Panc1 (cell line): ENCODE data around the gene WASF2. TPM values are rescaled to one million over a fixed set of nuclear protein-coding genes. Genes with fewer than 3 reads are reported as not detected.

Experiments
- ATAC-seq: fragments of 200-7000 bp; cut with Tn5 transposase; 2 replicates; pipeline ENCODE4 v1.9.1; 2020; ENCODE audit warnings: mild to moderate bottlenecking, moderate library complexity
- BruUV-seq: library from RNA; stranded (reverse); fragments of 400-500 nt; replicated peaks from 2 replicates; lab custom pipeline; 2021; lab: Mats Ljungman, UMichigan
- CTCF ChIA-PET: fragments of 300-600 bp; sonication (Branson Sonifier 250); formaldehyde crosslinking; loops from one replicate; lab custom pipeline; 2022; ENCODE audit warnings: antibody characterized with exemption; lab: Charles Lee
- POLR2A ChIA-PET: fragments of 300-600 bp; sonication (Branson Sonifier 250); formaldehyde crosslinking; loops from one replicate; lab custom pipeline; 2022; ENCODE audit warnings: antibody characterized with exemption; lab: Charles Lee
- DNase-seq: peaks from one replicate; pipeline ENCODE4 v3.0.0-alpha.2; 2010; ENCODE audit warnings: low read depth, low spot score
- H3K27ac ChIP-seq: 2 replicates; pipeline ENCODE4 v1.5.1; 2011; ENCODE audit warnings: mild to moderate bottlenecking, low read length, inconsistent platforms
- H3K27me3 ChIP-seq: fragments of 200-500 bp; sonication (Bioruptor generic); 2 replicates; pipeline ENCODE4 v1.6.0; 2014; ENCODE audit warnings: low read length, inconsistent platforms; ENCODE audit not compliant: control insufficient read depth, insufficient read depth
- H3K36me3 ChIP-seq: fragments of 200-500 bp; sonication (Bioruptor generic); 2 replicates; pipeline ENCODE4 v1.5.1; 2014; ENCODE audit warnings: inconsistent platforms, mild to moderate bottlenecking, low read length, moderate library complexity; ENCODE audit not compliant: control insufficient read depth, insufficient read depth
- H3K4me1 ChIP-seq: 2 replicates; pipeline ENCODE4 v1.5.1; 2011; ENCODE audit warnings: inconsistent platforms, mild to moderate bottlenecking, low read length, moderate library complexity; ENCODE audit not compliant: control insufficient read depth, insufficient read depth
- H3K4me3 ChIP-seq, 2 experiments: 2 replicates each; pipeline ENCODE4 v1.5.1; 2011 to 2012; ENCODE audit warnings: low read depth in 2 of 2, low read length in 2 of 2, mild to moderate bottlenecking in 2 of 2, inconsistent platforms in 1 of 2, moderate library complexity in 1 of 2
- H3K9me3 ChIP-seq: fragments of 200-500 bp; sonication (Bioruptor generic); 2 replicates; pipeline ENCODE4 v1.5.1; 2014; ENCODE audit warnings: low read depth, mild to moderate bottlenecking, inconsistent platforms, low read length, moderate library complexity; ENCODE audit not compliant: control insufficient read depth, insufficient read depth
- POLR2AphosphoS5 ChIP-seq: IDR thresholded peaks from 2 replicates; pipeline ENCODE4 v1.6.1; 2012; ENCODE audit warnings: mild to moderate bottlenecking, low read depth, low read length, moderate library complexity
- SIN3A ChIP-seq: IDR thresholded peaks from 2 replicates; pipeline ENCODE4 v1.6.1; 2012; ENCODE audit warnings: low read depth, mild to moderate bottlenecking, low read length, moderate library complexity, borderline replicate concordance; ENCODE audit not compliant: insufficient read depth
- TCF7L2 ChIP-seq: IDR thresholded peaks from 2 replicates; pipeline ENCODE4 v1.6.1; 2011; ENCODE audit warnings: mild to moderate bottlenecking, low read depth, low read length, inconsistent platforms
- in situ Hi-C: cut with HindIII; loops from 2 replicates; pipeline ENCODE4 v1.10.0; 2016; ENCODE audit warnings: low sequenced_read_pairs, low pct_unique_long_range_greater_than_20kb
- intact Hi-C: fragments of 100-400 bp; cut with micrococcal nuclease; formaldehyde crosslinking; loops from one replicate; pipeline ENCODE4 v1.10.0; 2022; ENCODE audit not compliant: unreplicated experiment
- total RNA-seq: library from RNA; stranded (reverse); gene quantifications from one replicate; pipeline ENCODE4 v1.2.1, GENCODE V29; 2021; ENCODE audit not compliant: unreplicated experiment
- TF ChIP-seq, protein P1 (sequence below), 2 experiments: IDR thresholded peaks; 2 replicates each; pipeline ENCODE4 v1.6.1; 2011 to 2012; ENCODE audit warnings: low read depth in 2 of 2, control low read depth in 1 of 2, low read length in 1 of 2, mild to moderate bottlenecking in 1 of 2, moderate library complexity in 1 of 2; ENCODE audit not compliant: insufficient read depth in 1 of 2
- TF ChIP-seq, protein P2 (sequence below): fragments of 450-650 bp; IDR thresholded peaks from 2 replicates; pipeline ENCODE4 v1.5.1; 2017; ENCODE audit warnings: mild to moderate bottlenecking

Gene WASF2
- total RNA-seq, 1 experiment from 2014 or later, result 121 TPM

DNA sequence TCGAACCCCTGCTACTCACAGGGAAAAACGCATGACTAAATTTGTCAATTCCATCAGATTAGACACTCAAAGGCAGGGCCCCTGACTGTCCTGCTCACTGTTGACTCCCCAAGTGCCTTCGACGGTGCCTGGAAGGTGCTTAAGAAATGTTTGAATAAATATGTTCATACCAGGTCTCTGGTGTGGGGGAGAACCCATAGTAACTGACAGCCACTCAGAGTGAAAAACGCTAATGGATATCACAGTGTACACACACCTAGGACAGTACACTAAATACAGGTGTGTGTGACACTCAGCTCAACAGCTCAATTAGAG is 39.7 kb upstream of the WASF2 start:
- Histone ChIP-seq H3K4me1 (peaks cover 28% of the 10 kb centered on the region), H3K36me3 (no peaks in the 10 kb centered on the region), H3K9me3 (no peaks in the 10 kb centered on the region), H3K27me3 (no peaks in the 10 kb centered on the region), H3K27ac (peak overlapping the region; percentile 75; the same call in 1 of the 2 replicates), H3K4me3 (no peak overlapping the region)
- ATAC-seq, result no peak
- intact Hi-C loops, result no loop called here
- no TSS peak for BruUV-seq
- TF ChIP-seq, protein P1, sequence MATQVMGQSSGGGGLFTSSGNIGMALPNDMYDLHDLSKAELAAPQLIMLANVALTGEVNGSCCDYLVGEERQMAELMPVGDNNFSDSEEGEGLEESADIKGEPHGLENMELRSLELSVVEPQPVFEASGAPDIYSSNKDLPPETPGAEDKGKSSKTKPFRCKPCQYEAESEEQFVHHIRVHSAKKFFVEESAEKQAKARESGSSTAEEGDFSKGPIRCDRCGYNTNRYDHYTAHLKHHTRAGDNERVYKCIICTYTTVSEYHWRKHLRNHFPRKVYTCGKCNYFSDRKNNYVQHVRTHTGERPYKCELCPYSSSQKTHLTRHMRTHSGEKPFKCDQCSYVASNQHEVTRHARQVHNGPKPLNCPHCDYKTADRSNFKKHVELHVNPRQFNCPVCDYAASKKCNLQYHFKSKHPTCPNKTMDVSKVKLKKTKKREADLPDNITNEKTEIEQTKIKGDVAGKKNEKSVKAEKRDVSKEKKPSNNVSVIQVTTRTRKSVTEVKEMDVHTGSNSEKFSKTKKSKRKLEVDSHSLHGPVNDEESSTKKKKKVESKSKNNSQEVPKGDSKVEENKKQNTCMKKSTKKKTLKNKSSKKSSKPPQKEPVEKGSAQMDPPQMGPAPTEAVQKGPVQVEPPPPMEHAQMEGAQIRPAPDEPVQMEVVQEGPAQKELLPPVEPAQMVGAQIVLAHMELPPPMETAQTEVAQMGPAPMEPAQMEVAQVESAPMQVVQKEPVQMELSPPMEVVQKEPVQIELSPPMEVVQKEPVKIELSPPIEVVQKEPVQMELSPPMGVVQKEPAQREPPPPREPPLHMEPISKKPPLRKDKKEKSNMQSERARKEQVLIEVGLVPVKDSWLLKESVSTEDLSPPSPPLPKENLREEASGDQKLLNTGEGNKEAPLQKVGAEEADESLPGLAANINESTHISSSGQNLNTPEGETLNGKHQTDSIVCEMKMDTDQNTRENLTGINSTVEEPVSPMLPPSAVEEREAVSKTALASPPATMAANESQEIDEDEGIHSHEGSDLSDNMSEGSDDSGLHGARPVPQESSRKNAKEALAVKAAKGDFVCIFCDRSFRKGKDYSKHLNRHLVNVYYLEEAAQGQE (IDR thresholded peaks at IDR 0.05; ENCODE audit: insufficient read depth in 1 of 2, low read depth in 2 of 2, low read length in 1 of 2), result no peak
- TF ChIP-seq POLR2AphosphoS5, result no peak
- no peak for TF ChIP-seq TCF7L2
- TF ChIP-seq, protein P2, sequence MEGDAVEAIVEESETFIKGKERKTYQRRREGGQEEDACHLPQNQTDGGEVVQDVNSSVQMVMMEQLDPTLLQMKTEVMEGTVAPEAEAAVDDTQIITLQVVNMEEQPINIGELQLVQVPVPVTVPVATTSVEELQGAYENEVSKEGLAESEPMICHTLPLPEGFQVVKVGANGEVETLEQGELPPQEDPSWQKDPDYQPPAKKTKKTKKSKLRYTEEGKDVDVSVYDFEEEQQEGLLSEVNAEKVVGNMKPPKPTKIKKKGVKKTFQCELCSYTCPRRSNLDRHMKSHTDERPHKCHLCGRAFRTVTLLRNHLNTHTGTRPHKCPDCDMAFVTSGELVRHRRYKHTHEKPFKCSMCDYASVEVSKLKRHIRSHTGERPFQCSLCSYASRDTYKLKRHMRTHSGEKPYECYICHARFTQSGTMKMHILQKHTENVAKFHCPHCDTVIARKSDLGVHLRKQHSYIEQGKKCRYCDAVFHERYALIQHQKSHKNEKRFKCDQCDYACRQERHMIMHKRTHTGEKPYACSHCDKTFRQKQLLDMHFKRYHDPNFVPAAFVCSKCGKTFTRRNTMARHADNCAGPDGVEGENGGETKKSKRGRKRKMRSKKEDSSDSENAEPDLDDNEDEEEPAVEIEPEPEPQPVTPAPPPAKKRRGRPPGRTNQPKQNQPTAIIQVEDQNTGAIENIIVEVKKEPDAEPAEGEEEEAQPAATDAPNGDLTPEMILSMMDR, result no peak
- TF ChIP-seq SIN3A, result no peak
- in situ Hi-C loops, result no loop called here
- DNase-seq, result no peak
- ChIA-PET POLR2A (interaction anchor here (0.7 kb wide), 1 partner anchor 32 kb away, joined by 5 read pairs; no protein-coding TSS in a partner anchor), CTCF (no interaction called here)

DNA sequence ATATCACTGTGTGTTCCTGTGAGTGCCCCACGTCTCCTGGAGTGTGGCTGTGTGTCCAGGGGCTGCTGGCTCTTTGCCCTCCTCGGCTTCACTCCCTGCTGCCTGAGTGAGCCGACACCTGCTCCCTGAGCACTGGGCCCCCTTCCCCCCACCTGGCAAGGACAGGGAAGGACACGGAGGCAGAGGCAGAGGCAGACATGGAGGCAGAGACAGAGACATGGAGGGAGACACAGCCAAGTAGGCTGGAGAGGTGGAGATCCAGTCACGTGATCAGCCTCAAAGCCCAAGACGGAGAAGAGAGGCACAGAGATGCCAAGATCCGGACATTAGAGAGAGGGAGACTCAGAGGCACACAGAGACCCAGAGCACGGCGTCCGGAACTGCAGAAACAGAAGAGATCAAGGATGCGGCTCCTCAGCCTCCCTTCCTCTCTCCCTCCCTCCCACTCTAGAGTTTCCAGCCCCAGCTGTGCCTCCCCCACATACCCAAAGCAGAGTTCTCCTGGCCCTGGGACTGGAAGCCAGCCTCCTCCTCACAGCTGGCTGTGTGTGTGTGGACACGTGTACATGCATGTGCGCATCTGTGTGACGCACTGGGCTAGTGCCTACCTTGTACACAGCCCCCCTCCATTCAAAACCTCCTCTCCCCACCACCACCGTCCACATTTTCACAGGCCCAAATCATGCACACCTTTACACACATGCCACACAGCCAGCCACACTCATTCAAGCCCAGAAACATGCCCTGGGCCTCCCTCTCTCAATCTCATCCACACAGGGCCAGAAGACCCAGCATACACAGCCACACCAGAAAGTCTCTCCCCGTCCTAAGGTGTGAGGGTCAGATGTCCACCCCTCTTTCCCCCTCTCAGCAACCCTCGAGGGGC is 39.1 kb upstream of the WASF2 start:
- Histone ChIP-seq H3K4me1 (peaks cover 28% of the 10 kb centered on the region), H3K27ac (peak overlapping the region; percentile 75), H3K36me3 (no peaks in the 10 kb centered on the region), H3K9me3 (no peaks in the 10 kb centered on the region), H3K27me3 (no peaks in the 10 kb centered on the region), H3K4me3 (peak overlapping the region; percentile 30 to 45; a peak in 3 of 4 replicates)
- intact Hi-C loops (no loop called here), in situ Hi-C loops (no loop called here)
- TF ChIP-seq, protein P1 (IDR thresholded peaks at IDR 0.05; ENCODE audit: insufficient read depth in 1 of 2, low read depth in 2 of 2, low read length in 1 of 2), result no peak
- TF ChIP-seq, protein P2, result no peak
- no peak for TF ChIP-seq TCF7L2
- TF ChIP-seq SIN3A, result 0 out of 2 replicates have a peak, but pooled peaks have one; percentile 27
- TF ChIP-seq POLR2AphosphoS5, result no peak
- no TSS peak for BruUV-seq
- ATAC-seq, result peak; percentile 58
- POLR2A ChIA-PET, result interaction anchor here (0.7 kb wide), 2 partner anchors 32 to 1490 kb away, joined by 3 to 5 read pairs; no protein-coding TSS in a partner anchor
- CTCF ChIA-PET, result no interaction called here
- no peak for DNase-seq
